Astrocyte of the cerebellum (primary cell): ENCODE data around the gene NISCH.

Experiments used
- DNase-seq: peaks from one replicate; pipeline ENCODE4 v3.0.0-alpha.2; 2011; ENCODE audit warnings: low read depth
- H3K4me3 ChIP-seq: 2 replicates; pipeline ENCODE4 v1.5.1; 2011; ENCODE audit warnings: mild to moderate bottlenecking, low read depth, low read length, moderate library complexity
- CTCF ChIP-seq: IDR thresholded peaks from 2 replicates; pipeline ENCODE4 v1.5.1; 2012; ENCODE audit warnings: low read length, low read depth, moderate library complexity, mild to moderate bottlenecking; ENCODE audit errors: missing control alignments
- in situ Hi-C: cut with HindIII; loops from 2 replicates; pipeline ENCODE4 v1.10.0; 2017; ENCODE audit warnings: low sequenced_read_pairs

Gene NISCH

DNA sequence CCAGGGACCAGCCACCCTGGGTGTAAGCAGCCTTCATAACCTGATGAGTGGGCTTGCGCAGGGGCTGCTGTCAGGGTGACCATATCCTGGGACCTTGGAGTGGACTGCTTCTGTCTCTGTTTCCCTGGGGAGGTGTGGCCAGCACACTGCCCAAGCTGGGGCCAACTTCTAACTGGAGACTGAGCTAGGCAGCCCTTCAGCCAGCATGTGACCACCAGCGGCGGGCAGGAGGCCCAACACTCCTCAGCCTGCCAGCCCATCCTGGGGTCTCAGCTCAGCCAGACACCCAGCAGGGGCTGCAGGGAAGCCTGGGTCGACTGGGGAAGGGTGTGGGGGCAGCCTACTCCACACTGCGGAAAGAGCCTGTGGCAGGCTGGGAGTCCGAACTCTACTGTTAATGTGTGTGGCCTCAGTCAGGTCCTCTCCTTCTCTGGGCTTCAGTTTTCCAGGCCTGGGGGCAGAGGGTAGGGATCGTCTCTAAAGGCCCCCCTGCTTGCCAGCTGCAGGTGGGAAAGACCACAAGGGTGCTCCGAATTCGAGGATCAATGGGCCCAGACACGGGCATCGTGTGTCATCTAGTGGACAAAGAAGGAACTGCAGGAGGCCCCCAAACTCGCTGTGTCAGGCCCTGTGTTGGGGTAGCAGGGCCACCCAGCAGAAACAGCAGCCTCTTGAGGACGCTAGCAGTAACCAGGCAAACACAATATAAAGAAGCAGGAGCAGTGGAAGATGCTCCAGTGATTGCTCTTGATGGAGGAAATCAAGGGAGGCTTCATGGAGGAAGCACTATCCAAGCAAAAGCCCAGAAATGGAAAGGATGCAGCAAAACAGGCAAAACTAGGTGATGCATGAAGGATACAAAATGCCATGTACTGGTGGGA is 8.5 kb upstream of the NISCH start:
- peak; percentile 19 for DNase-seq
- TF ChIP-seq CTCF, result peak; percentile 100
- no peak overlapping the region for H3K4me3 ChIP-seq
- in situ Hi-C loops, result no loop called here

DNA sequence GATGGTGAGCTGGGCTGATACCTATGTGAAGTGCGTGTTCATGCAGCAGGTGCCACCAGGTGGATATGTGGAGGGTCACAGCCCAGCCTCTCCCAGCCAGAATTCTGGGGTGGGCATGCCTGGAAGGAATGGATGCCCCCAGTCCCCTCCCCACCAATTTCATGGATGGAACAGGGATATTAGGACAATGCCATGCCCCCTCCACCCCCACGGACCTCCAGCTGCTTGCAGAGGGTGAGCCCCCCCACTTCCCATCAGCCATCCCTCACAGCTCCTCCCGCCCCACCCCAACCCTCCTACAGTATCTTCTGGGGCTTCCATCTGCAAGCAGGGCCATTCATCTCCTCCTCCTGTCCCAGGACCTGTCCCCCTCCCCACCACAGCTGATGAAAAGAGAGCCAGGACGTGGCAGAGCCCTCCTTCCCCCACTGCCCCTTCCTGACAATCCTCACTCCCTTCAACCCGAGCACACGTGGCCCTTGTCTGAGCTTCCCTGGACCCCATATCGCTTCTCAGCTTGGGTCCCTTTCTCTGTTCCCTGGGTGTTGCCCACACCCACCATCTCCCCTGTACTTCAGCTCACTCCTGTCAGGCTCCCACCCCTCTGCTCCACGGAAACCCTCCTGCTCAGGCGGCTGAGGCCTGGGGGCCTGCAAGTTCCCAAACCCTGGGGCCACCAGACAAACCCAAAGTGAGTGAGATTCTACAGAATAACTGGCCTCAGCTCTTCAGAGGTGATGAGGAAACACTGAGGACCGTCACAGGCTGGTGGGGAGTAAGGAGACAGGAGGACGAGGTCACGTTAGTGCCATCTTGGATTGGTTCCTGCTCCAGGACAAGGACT is 7.7 kb upstream of the NISCH start:
- no peak for TF ChIP-seq CTCF
- no peak for DNase-seq
- in situ Hi-C loops, result no loop called here
- H3K4me3 ChIP-seq, result no peak overlapping the region

- in situ Hi-C loops, result no loop called here
- no peak for DNase-seq
- H3K4me3 ChIP-seq, result no peak overlapping the region
- no peak for TF ChIP-seq CTCF
These were observed 4.7 kb upstream of the NISCH start for GRCh38 chr3:52450489-52451236.

DNA sequence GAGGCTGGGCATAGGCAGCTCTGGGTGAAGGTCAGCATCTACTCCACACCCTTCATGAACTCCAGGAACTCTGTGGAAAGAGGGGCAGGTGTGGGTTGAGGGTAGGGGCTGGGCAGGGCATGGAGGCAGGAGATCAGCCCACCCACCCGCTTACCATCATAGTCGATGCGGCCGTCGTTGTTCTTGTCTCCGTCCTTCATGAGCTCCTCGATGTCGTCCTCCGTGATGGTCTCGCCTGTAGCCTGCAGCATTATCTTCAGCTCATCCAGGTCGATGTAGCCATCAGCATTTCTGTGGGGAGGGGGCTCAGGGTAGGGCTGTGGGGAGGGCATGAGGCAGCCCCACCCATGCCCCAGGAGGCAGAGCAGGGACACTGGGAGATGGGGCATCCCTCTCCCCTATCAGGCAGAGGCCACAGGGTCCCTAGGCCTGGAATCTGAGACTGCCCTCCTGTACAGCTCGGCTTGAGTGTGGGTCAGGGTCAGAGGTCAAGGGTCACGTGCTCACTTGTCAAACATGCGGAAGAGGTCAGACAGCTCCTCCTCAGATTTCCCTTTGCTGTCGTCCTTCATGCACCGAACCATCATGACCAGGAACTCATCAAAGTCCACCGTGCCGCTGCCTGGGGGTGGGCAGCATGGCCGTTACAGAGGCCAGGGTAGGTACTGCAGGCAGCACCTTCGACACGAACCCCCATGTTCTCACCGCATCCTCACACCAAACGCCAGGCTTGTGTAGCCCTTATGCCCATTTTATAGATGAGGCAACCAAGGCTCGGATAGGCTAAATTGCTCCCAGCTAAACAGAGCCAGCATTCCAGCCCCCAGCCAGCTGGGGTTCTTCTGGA is 3.9 kb upstream of the NISCH start:
- H3K4me3 ChIP-seq, result no peak overlapping the region
- no peak for DNase-seq
- in situ Hi-C loops, result no loop called here
- no peak for TF ChIP-seq CTCF

- no peak for DNase-seq
- no peak for TF ChIP-seq CTCF
- in situ Hi-C loops, result no loop called here
- H3K4me3 ChIP-seq, result no peak overlapping the region
These were observed 3.3 kb upstream of the NISCH start for GRCh38 chr3:52452126-52452525.
